GM19468 (cell line): ENCODE results near the gene SVEP1.
"Not testable (repeated sequence)": the region's sequence is repeated elsewhere in the genome, so short reads cannot be mapped to it uniquely, and the experiment has no call there.

Experiments used
- ATAC-seq: cut with Tn5 transposase; IDR thresholded peaks from one replicate; pipeline ENCODE4 v1.9.1; 2021; ENCODE audit warnings: mild to moderate bottlenecking, moderate library complexity, moderate number of reproducible peaks; ENCODE audit not compliant: unreplicated experiment; ENCODE audit errors: extremely low read depth

The SVEP1 gene

DNA sequence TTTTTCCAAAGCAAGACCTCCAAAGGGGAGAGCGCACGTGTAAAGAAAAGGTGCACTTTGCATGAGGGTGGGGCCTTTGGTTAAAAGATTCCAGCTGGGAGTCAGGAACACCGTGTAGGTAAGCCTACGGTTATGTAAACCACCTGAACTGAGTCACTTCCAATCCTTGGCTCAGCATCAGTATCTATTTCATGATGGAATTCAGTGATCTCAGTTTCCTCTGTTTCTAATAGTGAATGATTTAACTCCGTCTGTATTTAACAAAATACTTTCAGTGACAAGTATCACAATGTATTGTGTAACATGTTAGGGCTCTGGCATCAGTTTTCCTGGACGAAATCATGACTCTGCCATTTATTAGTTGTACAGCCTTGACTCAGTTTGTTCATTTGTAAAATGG is 1.3 kb upstream of the SVEP1 start:
- no peak for ATAC-seq

DNA sequence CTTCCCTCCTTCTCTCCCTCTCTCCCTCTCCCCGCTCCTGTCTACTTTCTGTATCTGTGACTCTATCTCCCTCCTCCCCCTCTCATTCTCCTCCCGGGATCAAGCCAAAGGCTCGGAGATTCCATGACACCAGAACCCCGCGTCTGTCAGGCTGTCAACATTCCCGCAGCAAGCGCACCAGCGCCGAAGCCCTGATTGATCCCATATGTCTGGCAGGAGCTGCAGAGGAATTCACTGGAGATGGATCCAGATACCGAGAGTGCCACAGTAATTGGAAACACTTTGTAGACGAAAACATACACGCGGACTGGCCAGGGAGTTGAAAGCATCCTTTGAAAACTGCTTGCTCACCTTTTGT is 300 bp upstream of the SVEP1 start:
- no peak for ATAC-seq

DNA sequence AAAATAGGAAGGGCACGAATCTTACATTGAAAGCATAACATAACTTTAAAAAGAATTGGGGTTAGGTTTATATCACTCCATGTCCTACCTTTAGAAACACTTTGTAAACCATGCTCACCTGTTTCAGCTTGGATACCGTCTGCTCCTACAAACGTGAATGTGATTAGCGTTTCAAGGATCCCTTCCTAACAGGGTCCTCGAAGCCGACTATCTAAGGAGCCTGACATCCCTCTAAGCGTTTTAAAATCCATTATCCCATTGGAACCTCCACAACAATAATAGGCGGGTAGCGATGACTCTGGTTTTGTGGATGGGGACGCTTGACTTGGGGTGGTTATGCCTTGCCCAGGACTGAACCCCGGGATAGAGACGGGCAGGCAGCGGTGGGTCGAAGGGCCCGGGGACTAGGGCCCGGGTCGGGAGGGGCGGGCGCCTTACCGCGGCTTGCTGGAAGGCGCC is 937 bp downstream of the SVEP1 start:
- ATAC-seq, result no peak

DNA sequence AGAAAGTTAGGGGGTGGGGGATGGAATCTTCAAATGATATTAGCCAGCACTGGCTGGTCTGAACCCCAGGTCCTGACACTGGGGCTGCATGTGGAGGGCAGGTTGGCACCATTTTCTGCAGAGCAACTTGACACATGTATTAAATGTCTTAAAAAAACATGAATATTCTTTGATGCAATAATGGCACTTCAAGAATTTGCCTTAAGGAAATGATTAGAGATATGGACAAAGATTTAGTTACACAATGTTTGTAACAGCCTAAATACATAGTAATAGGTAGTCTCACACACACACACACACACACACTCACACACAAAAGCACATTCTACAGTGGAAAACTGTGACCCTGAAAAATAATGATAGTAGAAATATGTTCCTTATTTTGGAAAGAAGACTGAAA is 3.6 kb downstream of the SVEP1 start:
- no peak for ATAC-seq

DNA sequence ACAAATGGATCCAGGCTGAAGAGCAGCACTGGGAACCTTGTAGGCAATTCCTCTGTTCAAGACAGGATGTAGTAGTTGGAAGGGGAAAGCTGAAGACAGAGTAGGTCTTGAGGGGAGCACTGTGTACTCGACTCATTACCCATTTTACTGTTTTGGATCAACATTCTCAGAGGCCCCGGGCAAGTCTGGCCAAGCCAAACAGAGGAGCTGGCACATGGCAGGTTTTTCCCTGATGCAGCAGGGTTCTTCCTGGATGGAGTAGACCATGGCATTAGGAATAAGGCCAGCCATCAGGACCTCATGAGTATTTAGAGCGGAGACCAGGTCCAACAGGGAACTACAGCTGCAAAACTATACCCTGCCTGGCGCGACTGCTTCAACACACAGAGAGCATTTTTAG is 4.4 kb downstream of the SVEP1 start:
- no peak for ATAC-seq

DNA sequence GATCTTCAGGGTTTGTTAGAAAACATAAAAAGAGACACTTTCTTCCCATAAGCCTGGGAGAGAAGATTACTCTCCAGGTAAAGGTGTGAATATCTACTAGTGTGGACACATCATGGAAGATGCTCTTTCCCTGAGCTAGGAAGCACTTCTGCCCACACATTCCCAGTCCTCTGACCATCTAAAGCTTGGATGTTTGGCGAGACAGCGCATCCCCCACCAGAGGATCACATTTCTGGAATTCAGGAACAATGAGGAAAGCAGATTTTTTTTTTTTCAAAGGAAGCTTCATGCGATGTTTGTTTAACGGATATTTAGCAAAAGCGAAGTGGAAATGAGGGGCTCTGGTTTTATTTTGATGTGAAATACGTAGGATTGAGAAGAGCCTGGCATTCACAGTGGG is 6.2 kb downstream of the SVEP1 start:
- no peak for ATAC-seq

DNA sequence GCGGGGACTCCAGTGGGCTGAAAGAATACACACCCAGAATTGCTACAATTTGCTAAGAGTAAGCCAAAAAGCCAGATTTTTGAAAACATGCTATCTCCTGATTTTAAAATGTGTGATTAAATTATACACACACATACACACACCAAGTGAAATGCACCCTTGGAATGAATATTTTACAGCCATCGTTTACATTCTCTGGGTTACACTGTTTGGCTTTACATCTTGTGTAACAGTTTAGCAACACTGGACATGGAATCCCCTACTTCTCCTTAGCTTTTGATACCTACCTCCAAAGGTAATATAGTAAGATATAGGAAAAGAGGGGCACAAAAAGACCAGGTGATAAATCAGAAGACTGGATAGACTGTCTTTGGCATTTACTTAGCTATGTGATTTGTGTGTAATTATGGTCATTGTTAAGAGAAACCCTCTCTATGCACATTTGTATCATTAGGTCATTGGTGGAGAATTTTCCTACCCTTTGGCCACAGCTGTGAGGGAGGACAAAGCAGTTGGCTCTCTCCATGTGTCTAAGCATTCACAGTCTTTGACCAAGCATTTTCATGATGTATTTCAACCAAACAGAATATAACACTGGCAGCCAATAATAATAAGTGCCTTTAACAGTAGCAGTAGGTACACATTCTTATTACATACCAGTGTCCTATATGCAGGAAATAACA is 7.6 kb downstream of the SVEP1 start:
- no peak for ATAC-seq

DNA sequence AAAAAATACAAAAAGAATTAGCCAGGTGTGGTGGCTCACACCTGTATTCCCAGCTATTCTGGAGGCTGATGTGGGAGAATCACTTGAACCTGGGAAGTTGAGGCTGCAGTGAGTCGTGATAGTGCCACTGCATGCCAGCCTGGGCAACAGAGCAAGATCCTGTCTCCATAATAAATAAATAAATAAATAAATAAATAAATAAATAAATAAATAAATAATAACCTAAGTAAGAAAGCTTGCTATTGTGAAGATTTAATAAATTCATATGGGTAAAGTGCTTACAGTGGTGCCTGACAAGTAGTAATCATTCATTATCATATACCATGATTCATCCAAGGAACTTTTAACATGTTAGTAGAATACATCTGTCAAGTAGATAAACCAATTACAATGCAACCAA is 13.4 kb downstream of the SVEP1 start:
- ATAC-seq, result no peak

DNA sequence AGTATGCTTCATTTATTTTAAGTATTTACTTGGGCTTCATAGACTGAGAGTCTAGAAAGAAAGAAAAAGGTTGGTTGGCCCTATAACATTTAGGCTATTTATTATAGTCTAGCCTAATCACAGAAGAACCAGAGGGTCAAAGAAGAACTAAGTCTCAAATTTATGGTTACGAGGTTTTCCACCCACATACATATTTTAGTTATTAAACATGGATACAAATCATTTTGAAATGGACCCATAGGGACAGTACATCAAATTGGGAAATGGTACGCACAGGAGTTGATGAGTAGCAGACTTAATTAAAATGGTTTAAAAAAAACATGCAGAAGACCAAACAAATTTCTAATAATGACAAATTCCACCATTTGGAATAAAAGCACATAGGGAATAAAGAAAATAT is 17.7 kb downstream of the SVEP1 start:
- no peak for ATAC-seq

DNA sequence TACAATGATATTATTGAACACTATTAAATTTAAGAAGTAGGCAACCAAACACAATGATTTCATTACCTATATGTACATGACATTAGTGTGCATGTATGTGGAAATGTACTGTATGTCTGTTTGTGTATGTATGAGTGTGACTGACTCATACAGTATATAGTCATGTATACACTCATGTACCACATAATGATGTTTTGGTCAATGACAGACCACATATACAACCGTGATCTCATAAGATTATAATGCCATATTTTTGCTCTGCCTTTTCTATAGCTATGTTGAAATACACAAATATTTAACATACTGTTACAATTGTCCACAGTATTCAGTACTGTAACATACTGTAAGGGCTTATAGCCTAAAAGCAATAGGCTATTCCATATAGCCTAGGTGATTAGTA is 19.7 kb downstream of the SVEP1 start:
- no peak for ATAC-seq

DNA sequence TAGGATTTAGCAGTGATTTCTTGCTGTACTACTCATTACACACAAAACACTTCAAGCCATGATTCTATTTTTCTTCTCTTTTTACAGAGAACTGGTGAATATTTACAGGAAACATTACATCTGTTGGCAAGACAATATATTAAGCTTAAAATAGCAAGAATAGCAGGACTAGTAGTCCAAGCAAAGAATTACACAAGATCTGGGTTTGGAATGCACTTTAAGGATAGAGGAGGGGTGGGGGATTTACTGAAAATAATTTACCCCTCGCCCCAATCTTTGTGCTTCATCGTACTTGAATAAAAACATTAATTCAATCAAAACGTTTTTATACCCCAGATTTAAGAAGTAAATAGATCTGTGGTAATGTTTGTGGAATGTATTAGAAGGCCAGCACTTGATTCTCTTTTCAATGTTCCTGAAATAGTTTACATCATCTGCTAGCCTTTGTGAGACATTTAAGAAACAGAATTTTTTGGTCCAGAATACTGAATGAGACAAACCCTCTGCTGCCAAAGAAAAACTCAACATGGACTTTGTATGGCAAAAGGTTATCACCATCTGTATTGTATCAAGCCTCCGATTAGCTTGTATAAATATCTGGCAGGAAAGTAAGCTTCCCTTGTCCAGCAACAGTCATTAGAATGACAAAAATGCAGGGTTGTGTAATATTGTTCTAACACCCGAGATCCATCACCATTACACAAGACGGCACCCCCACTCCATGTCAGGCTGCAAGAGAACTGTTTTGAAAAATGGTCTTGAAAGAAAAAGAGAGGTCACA is 23.8 kb downstream of the SVEP1 start:
- no peak for ATAC-seq

DNA sequence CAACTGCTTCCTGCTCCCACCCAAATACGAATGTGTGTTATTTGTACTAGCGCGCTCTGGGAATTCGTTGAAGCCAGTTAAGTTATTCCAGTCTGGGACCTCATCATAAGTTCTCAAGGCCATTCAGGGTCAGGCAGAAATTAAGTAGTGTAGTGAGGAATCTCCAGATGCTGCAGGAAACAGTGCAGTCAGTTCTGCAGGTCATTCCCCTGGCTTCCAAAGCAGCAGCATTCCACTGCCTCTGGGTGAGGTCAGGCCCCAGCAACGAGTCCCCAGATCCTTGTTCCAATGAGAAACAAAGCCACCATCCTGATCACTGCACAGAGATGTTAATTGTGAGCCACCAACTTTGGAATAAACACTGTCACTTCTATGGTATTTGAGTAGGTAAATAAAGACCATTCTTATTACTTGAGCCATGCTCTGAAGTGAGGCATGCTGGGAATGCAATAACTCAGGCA is 33.1 kb downstream of the SVEP1 start:
- ATAC-seq, result no peak

DNA sequence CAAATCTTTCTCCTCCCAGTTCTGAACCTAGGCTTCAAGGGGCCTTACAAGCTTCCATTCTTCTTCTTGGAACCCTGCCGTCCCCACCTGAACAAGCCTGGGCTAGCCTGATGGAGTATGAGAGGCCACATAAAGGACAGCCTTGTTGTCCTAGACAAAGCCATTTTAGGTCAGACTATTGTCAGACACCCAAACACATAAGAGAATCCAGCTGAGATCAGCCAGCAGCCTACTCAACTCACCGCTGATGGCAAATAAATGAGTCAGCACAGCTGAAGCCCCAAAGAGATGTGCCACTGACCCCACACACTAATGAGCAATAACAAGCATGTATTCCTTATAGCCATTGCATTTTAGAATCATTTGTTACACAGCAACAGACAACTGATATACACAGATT is 33.8 kb downstream of the SVEP1 start:
- no peak for ATAC-seq

DNA sequence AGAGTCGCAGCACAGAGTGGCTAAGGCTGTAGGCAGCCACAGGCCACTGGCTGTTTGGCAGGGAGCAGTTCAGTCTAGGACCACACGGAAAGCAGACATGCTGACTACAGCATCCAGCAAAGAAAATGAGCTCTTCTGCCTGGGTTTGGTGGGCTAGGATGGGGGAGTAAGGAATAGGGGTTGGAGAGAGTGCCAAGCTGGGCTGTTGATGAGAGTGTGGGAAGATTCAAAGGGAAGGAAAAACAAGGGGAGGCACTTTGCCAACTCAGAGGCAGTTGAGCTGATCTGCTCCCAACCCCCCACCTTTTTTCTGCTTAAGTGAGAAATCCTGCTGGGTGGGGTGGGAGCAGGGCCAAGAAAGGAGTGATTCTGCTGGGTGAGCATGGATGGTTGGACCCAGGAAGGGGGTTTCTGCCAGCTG is 35.9 kb downstream of the SVEP1 start:
- ATAC-seq, result no peak

DNA sequence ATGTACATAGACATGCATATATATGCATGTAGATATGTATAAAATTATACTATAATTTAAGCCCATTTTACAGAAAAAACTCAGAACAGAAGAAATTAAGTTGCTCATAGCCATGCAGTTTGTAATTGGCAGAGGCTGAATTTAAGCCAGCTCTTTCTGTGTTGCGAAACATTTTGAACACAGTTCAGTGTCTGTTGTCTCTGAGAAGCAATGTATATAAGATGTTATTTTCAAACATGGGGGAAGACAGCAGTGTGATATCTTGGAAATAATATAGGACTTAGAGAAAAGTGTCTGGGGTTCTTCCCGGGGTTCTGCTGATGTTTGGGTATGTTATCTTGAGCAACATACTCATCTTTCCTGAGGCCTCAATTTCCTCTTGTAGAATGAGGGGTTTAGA is 37.6 kb downstream of the SVEP1 start:
- ATAC-seq, result no peak

DNA sequence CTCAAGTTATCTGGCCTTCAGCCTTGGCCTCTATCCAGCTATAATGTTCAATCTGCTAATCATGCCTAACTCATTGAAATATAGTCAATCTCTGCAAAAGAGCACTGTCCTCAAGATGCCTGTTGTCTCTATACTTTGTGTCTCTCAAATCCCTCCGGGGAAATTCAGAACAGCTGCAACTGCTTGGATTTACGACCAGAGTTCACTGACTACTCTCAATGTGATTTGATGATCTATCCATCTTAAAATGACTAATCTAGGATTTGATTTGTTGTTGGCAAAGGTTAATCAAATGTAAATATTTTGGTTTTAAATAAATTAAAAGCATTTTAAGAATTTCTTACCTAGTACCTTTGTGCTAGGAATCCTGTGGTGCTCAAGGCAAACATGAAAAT is 40.9 kb downstream of the SVEP1 start:
- no peak for ATAC-seq

DNA sequence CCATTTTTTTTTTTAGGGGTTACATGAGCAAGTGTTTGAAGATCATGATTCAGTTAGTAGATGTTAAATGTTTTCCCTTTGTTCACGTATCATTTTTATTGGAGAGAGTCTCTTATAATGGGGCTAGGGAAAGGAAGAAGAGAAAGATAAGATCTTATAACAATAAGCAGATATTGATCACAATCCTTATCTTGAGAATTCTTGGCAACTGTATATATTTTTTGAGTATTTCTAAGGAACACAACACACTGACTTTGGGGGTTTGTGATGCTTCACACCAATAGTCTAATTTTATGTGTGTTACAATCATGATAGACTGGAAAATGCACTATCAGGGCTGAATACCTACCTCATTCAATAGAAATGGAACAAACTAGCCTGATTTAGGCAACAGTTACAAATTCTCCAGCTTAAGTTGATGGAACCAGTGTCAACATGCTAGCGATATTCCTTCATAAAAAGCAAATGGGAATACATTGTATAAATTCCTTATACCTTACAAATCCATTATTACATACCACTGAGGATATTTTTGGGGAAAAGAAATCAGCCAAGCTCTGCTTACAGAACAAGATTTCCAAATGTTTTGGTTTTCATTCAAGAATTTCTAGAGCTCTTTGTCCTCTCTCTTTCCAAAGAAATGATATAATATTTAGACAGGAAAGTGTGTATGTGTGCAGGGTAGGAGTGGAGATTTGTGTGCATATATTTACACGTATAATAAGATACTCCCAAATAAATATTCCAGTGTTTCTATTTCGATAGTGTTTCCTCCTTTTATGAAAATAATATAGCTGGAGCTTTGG is 41.5 kb downstream of the SVEP1 start:
- ATAC-seq, result no peak

DNA sequence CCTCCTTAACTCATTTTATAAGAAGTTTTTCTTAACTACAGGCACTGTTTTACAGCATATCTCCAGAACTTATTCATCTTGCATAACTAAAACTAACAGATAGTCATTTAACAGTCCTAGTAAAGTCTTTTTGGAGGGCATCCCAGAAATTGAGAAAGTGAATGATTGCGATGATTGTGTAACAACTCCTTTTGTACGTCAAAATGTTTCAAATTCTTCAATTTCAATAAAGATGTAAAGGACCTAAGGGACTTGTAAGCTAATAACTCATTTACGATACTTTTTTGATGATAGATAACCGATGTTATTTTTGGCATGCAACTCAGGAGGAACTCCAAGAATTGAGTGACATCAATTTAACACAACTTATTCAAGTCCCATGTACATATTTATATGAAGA is 42.7 kb downstream of the SVEP1 start:
- ATAC-seq, result no peak

DNA sequence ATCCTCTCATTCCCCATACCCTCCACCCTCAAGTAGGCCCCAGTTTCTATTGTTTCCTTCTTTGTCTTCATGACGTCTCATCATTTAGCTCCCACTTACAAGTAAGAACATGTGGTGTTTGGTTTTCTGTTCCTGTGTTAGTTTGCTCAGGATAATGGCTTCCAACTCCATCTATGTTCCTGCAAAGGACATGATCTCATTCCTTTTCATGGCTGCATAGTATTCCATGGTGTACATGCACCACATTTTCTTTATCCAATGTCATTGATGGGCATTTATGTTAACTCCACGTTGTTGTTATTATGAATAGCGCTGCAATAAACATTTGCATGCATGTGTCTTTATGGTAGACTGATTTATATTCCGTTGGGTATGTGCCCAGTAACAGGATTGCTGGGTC is 45.4 kb downstream of the SVEP1 start:
- ATAC-seq, result not testable (repeated sequence)

DNA sequence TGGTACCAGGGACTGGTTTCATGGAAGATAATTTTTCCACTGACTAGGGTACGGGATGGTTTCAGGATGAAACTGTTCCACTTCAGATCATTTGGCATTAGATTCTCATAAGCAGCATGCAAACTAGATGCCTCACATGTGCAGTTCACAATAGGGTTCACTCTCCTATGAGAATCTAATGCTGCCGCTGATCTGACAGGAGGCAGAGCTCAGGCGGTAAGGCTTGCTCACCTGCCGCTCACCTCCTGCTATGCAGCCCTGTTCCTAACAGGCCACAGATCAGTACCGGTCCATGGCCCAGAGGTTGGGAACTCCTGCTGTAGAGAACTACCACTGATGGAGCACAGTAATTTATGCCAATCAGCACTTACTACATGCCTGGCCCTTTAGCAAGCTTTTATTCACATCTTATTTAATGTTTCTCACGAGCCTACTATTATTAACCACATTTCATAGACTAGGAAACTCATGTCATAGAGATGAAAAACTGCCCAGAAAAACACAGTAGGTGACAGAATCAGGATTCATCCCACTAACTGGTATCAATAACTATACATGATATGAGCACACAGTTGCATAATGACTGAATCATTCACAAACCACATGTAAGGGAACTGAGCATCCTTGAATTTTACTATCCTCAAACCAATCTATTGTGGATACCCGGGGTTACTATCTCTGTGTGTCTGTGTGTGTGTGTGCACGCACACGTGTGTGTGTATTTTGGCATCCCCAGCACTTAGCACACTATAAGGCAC is 46.5 kb downstream of the SVEP1 start:
- no peak for ATAC-seq
